Lung (tissue), 12 donors: Measurements from ENCODE around the gene ANLN. TPM values are rescaled to one million over a fixed set of nuclear protein-coding genes. Genes with fewer than 3 reads are reported as not detected.

Source experiments
- ATAC-seq: fragments of 200-7000 bp; cut with Tn5 transposase; one replicate; pipeline ENCODE4 v1.9.1; 2020; ENCODE audit warnings: moderate number of reproducible peaks; ENCODE audit not compliant: insufficient read depth, low FRiP score
- DNase-seq, 3 donors: peaks; one replicate each; pipeline ENCODE4 v3.0.0-alpha.2; 2013 to 2017
- H3K27ac ChIP-seq, 2 donors: one replicate each; pipeline ENCODE4 v1.5.1; 2013; ENCODE audit warnings: mild to moderate bottlenecking in 2 of 2, moderate library complexity in 2 of 2, control low read depth in 1 of 2, inconsistent platforms in 1 of 2, low read depth in 1 of 2, low read length in 1 of 2
- H3K27me3 ChIP-seq, 3 donors: one replicate each; pipeline ENCODE4 v1.5.1; 2013; ENCODE audit warnings: low read length in 2 of 3; ENCODE audit not compliant: control insufficient read depth in 3 of 3, insufficient read depth in 3 of 3
- H3K36me3 ChIP-seq, 4 donors: one replicate each; pipeline ENCODE4 v1.5.1; 2013; ENCODE audit warnings: low read length in 4 of 4, mild to moderate bottlenecking in 1 of 4, moderate library complexity in 1 of 4; ENCODE audit not compliant: control insufficient read depth in 4 of 4, insufficient read depth in 4 of 4
- H3K4me1 ChIP-seq, 5 donors: one replicate each; pipeline ENCODE4 v1.5.1; 2013; ENCODE audit warnings: low read length in 5 of 5, mild to moderate bottlenecking in 2 of 5, moderate library complexity in 1 of 5; ENCODE audit not compliant: control insufficient read depth in 5 of 5, insufficient read depth in 5 of 5
- H3K4me3 ChIP-seq: one replicate; pipeline ENCODE4 v1.5.1; 2013; ENCODE audit warnings: mild to moderate bottlenecking, control low read depth, moderate library complexity
- H3K9ac ChIP-seq, 2 donors: one replicate each; pipeline ENCODE4 v1.5.1; 2013; ENCODE audit warnings: low read length in 2 of 2, control low read depth in 1 of 2; ENCODE audit not compliant: insufficient read depth in 1 of 2
- H3K9me3 ChIP-seq, 4 donors: one replicate each; pipeline ENCODE4 v1.5.1; 2013; ENCODE audit warnings: low read length in 3 of 4, mild to moderate bottlenecking in 1 of 4, moderate library complexity in 1 of 4; ENCODE audit not compliant: control insufficient read depth in 4 of 4, insufficient read depth in 3 of 4
- CTCF ChIP-seq: IDR thresholded peaks from 2 replicates; pipeline ENCODE4 v1.5.1; 2012; ENCODE audit warnings: mild to moderate bottlenecking; ENCODE audit errors: control extremely low read depth, extremely low read depth
- WGBS, 2 donors: extraction: QIAGEN DNeasy Blood & Tissue Kit; methylation state at CpG; one replicate each; pipeline ENCODE4 v1.1.7; 2013; 5-methylcytosine and 5-hydroxymethylcytosine counted together
- polyA plus RNA-seq, 2 donors: library from polyadenylated mRNA; stranded (reverse); fragments of 200-250 nt; gene quantifications; one replicate each; pipeline ENCODE4 v1.2.1, GENCODE V29; 2013
- total RNA-seq, 2 donors: library from RNA; depleted of rRNA in 1 of 2; stranded (reverse); fragments of >200 nt in 1 of 2; gene quantifications; one replicate each; pipeline ENCODE4 v1.2.1, GENCODE V29; 2014 to 2021
- donor health status: control.
- donor health status: control.
- donor health status: Bipolar disorder and iron deficiency.
- donor health status: healthy.
- donor health status: DM: yes; HTN: yes; CAD: no.

Gene ANLN
- total and polyA plus RNA-seq, 4 donors, result 1.4 to 13.8 (median 3.2) TPM

GRCh38 chr7:36396150-36396549, 6.5 kb downstream of the ANLN start:
- H3K9me3 ChIP-seq, result peaks cover 0 to 6% (median 2%) of the 10 kb centered on the region in 4 donors
- ATAC-seq (no peak), DNase-seq (no peak)
- no peak overlapping the region for H3K9ac ChIP-seq
- no peaks in the 10 kb centered on the region for H3K27me3 ChIP-seq
- WGBS, 2 donors, result 94 to 95% methylated on average over 4 of the region's 4 CpGs
- peaks cover 0 to 29% (median 9%) of the 10 kb centered on the region in 5 donors for H3K4me1 ChIP-seq
- H3K4me3 ChIP-seq, result no peak overlapping the region
- H3K27ac ChIP-seq, result no peak overlapping the region
- TF ChIP-seq CTCF, result no peak
- no peaks in the 10 kb centered on the region for H3K36me3 ChIP-seq

DNA sequence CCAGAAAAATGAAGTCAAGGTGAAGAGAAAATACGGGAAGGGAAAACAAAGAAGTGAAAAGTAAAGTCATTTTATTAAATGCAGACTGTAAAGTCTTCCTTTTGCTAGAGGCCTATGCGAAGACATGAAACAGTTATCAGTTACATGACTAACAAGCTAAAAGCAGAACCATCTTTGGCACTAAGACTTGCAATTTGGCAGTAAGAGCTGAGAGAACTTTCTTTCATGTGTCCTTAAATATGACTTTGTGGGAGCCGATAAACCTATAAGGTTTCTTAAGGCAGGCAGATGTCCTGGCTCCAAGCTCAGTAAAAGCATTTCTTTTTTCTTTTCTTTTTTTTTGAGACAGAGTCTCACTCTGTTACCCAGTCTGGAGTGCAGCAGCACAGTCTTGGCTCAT, 10.4 kb downstream of the ANLN start:
- Histone ChIP-seq H3K9me3 (peaks cover 0 to 6% (median 2%) of the 10 kb centered on the region in 4 donors), H3K36me3 (peaks cover 0 to 7% (median 0%) of the 10 kb centered on the region in 4 donors), H3K9ac (no peak overlapping the region), H3K27me3 (no peaks in the 10 kb centered on the region), H3K4me3 (no peak overlapping the region), H3K4me1 (peaks cover 0 to 2% (median 0%) of the 10 kb centered on the region in 5 donors), H3K27ac (no peak overlapping the region)
- WGBS, 2 donors, result 85% methylated on average over 3 of the region's 3 CpGs
- no peak for DNase-seq
- ATAC-seq, result no peak
- TF ChIP-seq CTCF, result no peak

DNA sequence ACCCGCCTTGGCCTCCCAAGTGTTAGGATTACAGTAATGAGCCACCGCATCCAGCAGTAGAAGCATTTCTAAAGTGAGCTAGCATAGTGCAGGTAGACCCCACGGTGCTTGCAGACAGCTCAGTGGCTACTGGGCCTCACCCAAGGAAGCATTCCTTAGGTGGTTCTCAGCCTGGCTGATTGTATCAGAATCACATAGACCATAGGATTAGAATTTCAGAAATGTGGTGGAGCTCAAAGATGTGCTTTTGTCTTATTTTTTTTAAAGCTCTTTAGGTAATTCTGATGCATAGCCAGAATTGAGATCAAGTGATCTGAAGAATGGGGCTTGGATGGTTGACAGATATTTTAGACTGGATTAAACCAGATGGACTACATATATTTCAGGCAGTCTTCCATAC, 10.9 kb downstream of the ANLN start:
- Histone ChIP-seq H3K27ac (no peak overlapping the region), H3K4me3 (no peak overlapping the region), H3K27me3 (no peaks in the 10 kb centered on the region), H3K9ac (no peak overlapping the region), H3K4me1 (peaks cover 0 to 2% (median 0%) of the 10 kb centered on the region in 5 donors), H3K9me3 (peaks cover 0 to 2% (median under 1%) of the 10 kb centered on the region in 4 donors), H3K36me3 (peaks cover 0 to 7% (median 0%) of the 10 kb centered on the region in 4 donors)
- no peak for ATAC-seq
- TF ChIP-seq CTCF, result no peak
- no peak for DNase-seq
- 94 to 97% methylated on average over 3 of the region's 3 CpGs for WGBS, 2 donors

- Histone ChIP-seq H3K4me1 (peaks cover 0 to 2% (median 0%) of the 10 kb centered on the region in 5 donors), H3K9me3 (no peaks in the 10 kb centered on the region), H3K9ac (no peak overlapping the region), H3K36me3 (peaks cover 0 to 17% (median 4%) of the 10 kb centered on the region in 4 donors), H3K27me3 (no peaks in the 10 kb centered on the region), H3K4me3 (no peak overlapping the region), H3K27ac (no peak overlapping the region)
- TF ChIP-seq CTCF, result no peak
- DNase-seq, result no peak
- WGBS, 2 donors, result 97 to 98% methylated on average over 7 of the region's 7 CpGs
- ATAC-seq, result no peak
Observed at GRCh38 chr7:36403452-36403851, 13.8 kb downstream of the ANLN start.
